Skeletal muscle tissue (tissue), 4 donors: ENCODE results near the gene TMEM52B. TPM values are rescaled to one million over a fixed set of nuclear protein-coding genes. Genes with fewer than 3 reads are reported as not detected.
A peak's percentile ranks its signal among the peaks of the same experiment; 100 is the strongest.
"Not testable (repeated sequence)": the region's sequence is repeated elsewhere in the genome, so short reads cannot be mapped to it uniquely, and the experiment has no call there.

Experiments
- H3K27ac ChIP-seq: one replicate; pipeline ENCODE4 v1.7.0; 2013; ENCODE audit warnings: mild to moderate bottlenecking, low read depth, low read length, inconsistent platforms
- H3K27me3 ChIP-seq, 3 donors: one replicate each; pipeline ENCODE4 v1.7.0; 2013; ENCODE audit warnings: low read length in 3 of 3; ENCODE audit not compliant: control insufficient read depth in 3 of 3, insufficient read depth in 3 of 3
- H3K36me3 ChIP-seq, 3 donors: one replicate each; pipeline ENCODE4 v1.7.0; 2013; ENCODE audit warnings: low read length in 3 of 3; ENCODE audit not compliant: control insufficient read depth in 3 of 3, insufficient read depth in 3 of 3
- H3K4me1 ChIP-seq, 3 donors: one replicate each; pipeline ENCODE4 v1.7.0; 2013; ENCODE audit warnings: low read length in 3 of 3, mild to moderate bottlenecking in 3 of 3; ENCODE audit not compliant: control insufficient read depth in 3 of 3, insufficient read depth in 3 of 3
- H3K4me3 ChIP-seq, 3 donors: one replicate each; pipeline ENCODE4 v1.7.0; 2013; ENCODE audit warnings: low read length in 3 of 3
- H3K9ac ChIP-seq, 3 donors: one replicate each; pipeline ENCODE4 v1.7.0; 2013; ENCODE audit warnings: low read length in 3 of 3, mild to moderate bottlenecking in 3 of 3, moderate library complexity in 2 of 3, low read depth in 1 of 3
- H3K9me3 ChIP-seq, 3 donors: one replicate each; pipeline ENCODE4 v1.7.0; 2013; ENCODE audit warnings: low read length in 3 of 3; ENCODE audit not compliant: control insufficient read depth in 3 of 3
- total RNA-seq: library from RNA; depleted of rRNA; stranded (reverse); fragments of >200 nt; gene quantifications from one replicate; pipeline ENCODE4 v1.2.3, GENCODE V29; 2014
- donor health status: Osteomylitis.

The TMEM52B gene
- total RNA-seq, 1 donor from 2014 or later: under 0.01 TPM

GRCh38 chr12:10215946-10216345 is 37.1 kb downstream of the TMEM52B start:
- H3K9ac ChIP-seq, H3K27me3 ChIP-seq, H3K9me3 ChIP-seq, H3K4me3 ChIP-seq: not testable (repeated sequence)
- peaks cover 19 to 27% (median 19%) of the 10 kb centered on the region in 3 donors for H3K4me1 ChIP-seq
- H3K36me3 ChIP-seq: peaks cover 16 to 18% (median 17%) of the 10 kb centered on the region in 3 donors
- H3K27ac ChIP-seq: peak overlapping the region; percentile 100

GRCh38 chr12:10218021-10218420 is 39.2 kb downstream of the TMEM52B start:
- H3K4me1 ChIP-seq: peaks cover 19 to 27% (median 19%) of the 10 kb centered on the region in 3 donors
- H3K9ac ChIP-seq: no peak overlapping the region
- no peaks in the 10 kb centered on the region for H3K27me3 ChIP-seq
- H3K27ac ChIP-seq: no peak overlapping the region
- peaks cover 36 to 38% (median 37%) of the 10 kb centered on the region in 3 donors for H3K36me3 ChIP-seq
- no peak overlapping the region for H3K4me3 ChIP-seq
- no peaks in the 10 kb centered on the region for H3K9me3 ChIP-seq

- Histone ChIP-seq H3K9me3 (no peaks in the 10 kb centered on the region), H3K36me3 (peaks cover 43 to 52% (median 50%) of the 10 kb centered on the region in 3 donors), H3K9ac (no peak overlapping the region), H3K4me1 (peaks cover 7 to 19% (median 18%) of the 10 kb centered on the region in 3 donors), H3K27me3 (no peaks in the 10 kb centered on the region), H3K4me3 (no peak overlapping the region), H3K27ac (peak overlapping the region; percentile 64)
Measured at GRCh38 chr12:10220398-10221077, 41.7 kb downstream of the TMEM52B start.

- H3K36me3 ChIP-seq: peaks cover 43 to 52% (median 50%) of the 10 kb centered on the region in 3 donors
- no peaks in the 10 kb centered on the region for H3K9me3 ChIP-seq
- H3K27me3 ChIP-seq: no peaks in the 10 kb centered on the region
- no peak overlapping the region for H3K27ac ChIP-seq
- no peak overlapping the region for H3K9ac ChIP-seq
- H3K4me3 ChIP-seq: no peak overlapping the region
- peaks cover 7 to 15% (median 13%) of the 10 kb centered on the region in 3 donors for H3K4me1 ChIP-seq
Measured at GRCh38 chr12:10221846-10222245, 43.0 kb downstream of the TMEM52B start.

GRCh38 chr12:10223208-10223607 is 44.4 kb downstream of the TMEM52B start:
- peaks cover 43 to 49% (median 47%) of the 10 kb centered on the region in 3 donors for H3K36me3 ChIP-seq
- H3K9ac ChIP-seq: no peak overlapping the region
- H3K27me3 ChIP-seq: no peaks in the 10 kb centered on the region
- H3K4me1 ChIP-seq: peaks cover 4 to 13% (median 8%) of the 10 kb centered on the region in 3 donors
- no peaks in the 10 kb centered on the region for H3K9me3 ChIP-seq
- H3K27ac ChIP-seq: no peak overlapping the region
- H3K4me3 ChIP-seq: no peak overlapping the region

- not testable (repeated sequence) for H3K27ac ChIP-seq, H3K4me3 ChIP-seq, H3K27me3 ChIP-seq, H3K9me3 ChIP-seq, H3K9ac ChIP-seq, H3K4me1 ChIP-seq
- H3K36me3 ChIP-seq: peaks cover 35 to 40% (median 38%) of the 10 kb centered on the region in 3 donors
Measured at GRCh38 chr12:10225426-10225825, 46.6 kb downstream of the TMEM52B start.

- no peak overlapping the region for H3K27ac ChIP-seq
- H3K9ac ChIP-seq: no peak overlapping the region
- H3K36me3 ChIP-seq: peaks cover 29 to 34% (median 32%) of the 10 kb centered on the region in 3 donors
- peaks cover 0 to 2% (median 0%) of the 10 kb centered on the region in 3 donors for H3K4me1 ChIP-seq
- H3K27me3 ChIP-seq: no peaks in the 10 kb centered on the region
- no peaks in the 10 kb centered on the region for H3K9me3 ChIP-seq
- H3K4me3 ChIP-seq: no peak overlapping the region
Measured at GRCh38 chr12:10226086-10226485, 47.3 kb downstream of the TMEM52B start.

- peaks cover 23 to 27% (median 26%) of the 10 kb centered on the region in 3 donors for H3K36me3 ChIP-seq
- no peak overlapping the region for H3K4me3 ChIP-seq
- no peak overlapping the region for H3K9ac ChIP-seq
- H3K9me3 ChIP-seq: no peaks in the 10 kb centered on the region
- H3K4me1 ChIP-seq: peaks cover 0 to 2% (median 0%) of the 10 kb centered on the region in 3 donors
- no peaks in the 10 kb centered on the region for H3K27me3 ChIP-seq
- no peak overlapping the region for H3K27ac ChIP-seq
Measured at GRCh38 chr12:10226731-10227130, 47.9 kb downstream of the TMEM52B start.

GRCh38 chr12:10227648-10228047 is 48.8 kb downstream of the TMEM52B start:
- Histone ChIP-seq H3K4me3 (no peak overlapping the region), H3K9ac (no peak overlapping the region), H3K36me3 (peaks cover 14 to 18% (median 17%) of the 10 kb centered on the region in 3 donors), H3K27me3 (no peaks in the 10 kb centered on the region), H3K9me3 (no peaks in the 10 kb centered on the region), H3K27ac (no peak overlapping the region), H3K4me1 (peaks cover 0 to 2% (median 0%) of the 10 kb centered on the region in 3 donors)

- Histone ChIP-seq H3K9ac (no peak overlapping the region), H3K4me3 (no peak overlapping the region), H3K4me1 (no peaks in the 10 kb centered on the region), H3K27ac (no peak overlapping the region), H3K36me3 (no peaks in the 10 kb centered on the region), H3K9me3 (no peaks in the 10 kb centered on the region), H3K27me3 (no peaks in the 10 kb centered on the region)
Measured at GRCh38 chr12:10234562-10234961, 55.7 kb downstream of the TMEM52B start.
